H7 (cell line): Measurements from ENCODE around the gene RYR1. TPM values are rescaled to one million over a fixed set of nuclear protein-coding genes. Genes with fewer than 3 reads are reported as not detected.
A peak's percentile ranks its signal among the peaks of the same experiment; 100 is the strongest.
"Not testable (repeated sequence)": the region's sequence is repeated elsewhere in the genome, so short reads cannot be mapped to it uniquely, and the experiment has no call there.

Experiments used
- DNase-seq: peaks from one replicate; pipeline ENCODE4 v3.0.0; 2012
- H3K27me3 ChIP-seq: 2 replicates; pipeline ENCODE4 v1.6.0; 2011; ENCODE audit warnings: mild to moderate bottlenecking, low read length; ENCODE audit not compliant: control insufficient read depth, insufficient read depth
- H3K36me3 ChIP-seq: replicated peaks from 2 replicates; pipeline ENCODE4 v1.5.1; 2011; ENCODE audit warnings: low read length; ENCODE audit not compliant: control insufficient read depth, insufficient read depth
- H3K4me3 ChIP-seq: 2 replicates; pipeline ENCODE4 v1.5.1; 2011; ENCODE audit warnings: low read depth, mild to moderate bottlenecking, control low read depth, low read length, moderate library complexity; ENCODE audit not compliant: insufficient read depth
- total RNA-seq: library from RNA; depleted of rRNA; stranded (reverse); fragments of >200 nt; shearing (Covaris generic); gene quantifications from 2 replicates; pipeline ENCODE4 v1.2.3, GENCODE V29; 2014

RYR1 gene
- total RNA-seq, 1 experiment from 2014 or later = 17.9 TPM

GRCh38 chr19:38583219-38583984, 149.9 kb downstream of the RYR1 start:
- H3K4me3 ChIP-seq = no peak overlapping the region
- no peak for DNase-seq
- H3K36me3 ChIP-seq = peaks cover 3% of the 10 kb centered on the region
- no peaks in the 10 kb centered on the region for H3K27me3 ChIP-seq

- H3K4me3 ChIP-seq = no peak overlapping the region
- peak; percentile 31 for DNase-seq
These were observed 150.5 kb downstream of the RYR1 start for GRCh38 chr19:38583985-38584305.

GRCh38 chr19:38587562-38587961, 154.1 kb downstream of the RYR1 start:
- no peak overlapping the region for H3K4me3 ChIP-seq
- H3K27me3 ChIP-seq = no peaks in the 10 kb centered on the region
- no peak for DNase-seq
- peaks cover 3% of the 10 kb centered on the region for H3K36me3 ChIP-seq

More at GRCh38 chr19:38583985-38584305, 150.5 kb downstream of the RYR1 start:
- H3K36me3 ChIP-seq = peaks cover 3% of the 10 kb centered on the region
- H3K27me3 ChIP-seq = no peaks in the 10 kb centered on the region

GRCh38 chr19:38588041-38588440, 154.6 kb downstream of the RYR1 start:
- no peak for DNase-seq
- Histone ChIP-seq H3K4me3 (no peak overlapping the region), H3K27me3 (no peaks in the 10 kb centered on the region)

GRCh38 chr19:38592940-38593339, 159.4 kb downstream of the RYR1 start:
- Histone ChIP-seq H3K36me3 (peaks cover 1% of the 10 kb centered on the region), H3K27me3 (no peaks in the 10 kb centered on the region), H3K4me3 (no peak overlapping the region)
- peak; percentile 67 for DNase-seq

More at GRCh38 chr19:38588041-38588440, 154.6 kb downstream of the RYR1 start:
- H3K36me3 ChIP-seq = peaks cover 3% of the 10 kb centered on the region

GRCh38 chr19:38596057-38596981, 162.8 kb downstream of the RYR1 start:
- Histone ChIP-seq H3K36me3 (no peaks in the 10 kb centered on the region), H3K27me3 (no peaks in the 10 kb centered on the region), H3K4me3 (peak overlapping the region; percentile 73)
- DNase-seq = peak; percentile 97

GRCh38 chr19:38597075-38597474, 163.6 kb downstream of the RYR1 start:
- 0 out of 2 replicates have a peak overlapping the region, but pooled peaks have one; percentile 73 for H3K4me3 ChIP-seq
- DNase-seq = peak; percentile 56
- no peaks in the 10 kb centered on the region for H3K27me3 ChIP-seq
- no peaks in the 10 kb centered on the region for H3K36me3 ChIP-seq

GRCh38 chr19:38599722-38600121, 166.2 kb downstream of the RYR1 start:
- no peaks in the 10 kb centered on the region for H3K36me3 ChIP-seq
- H3K27me3 ChIP-seq = no peaks in the 10 kb centered on the region
- DNase-seq = peak; percentile 24
- H3K4me3 ChIP-seq = no peak overlapping the region

- not testable (repeated sequence) for DNase-seq, H3K4me3 ChIP-seq, H3K36me3 ChIP-seq, H3K27me3 ChIP-seq
These were observed 169.4 kb downstream of the RYR1 start for GRCh38 chr19:38602856-38603255.

- no peaks in the 10 kb centered on the region for H3K27me3 ChIP-seq
- peak; percentile 33 for DNase-seq
- no peak overlapping the region for H3K4me3 ChIP-seq
- H3K36me3 ChIP-seq = no peaks in the 10 kb centered on the region
These were observed 172.6 kb downstream of the RYR1 start for GRCh38 chr19:38606131-38606530.

GRCh38 chr19:38614289-38614688, 180.8 kb downstream of the RYR1 start:
- H3K36me3 ChIP-seq = no peaks in the 10 kb centered on the region
- DNase-seq = peak; percentile 25

GRCh38 chr19:38615007-38615581, 181.6 kb downstream of the RYR1 start:
- peak; percentile 34 for DNase-seq
- Histone ChIP-seq H3K27me3 (no peaks in the 10 kb centered on the region), H3K36me3 (peaks cover under 1% of the 10 kb centered on the region), H3K4me3 (no peak overlapping the region)

More at GRCh38 chr19:38614289-38614688, 180.8 kb downstream of the RYR1 start:
- Histone ChIP-seq H3K4me3 (no peak overlapping the region), H3K27me3 (no peaks in the 10 kb centered on the region)

- Histone ChIP-seq H3K4me3 (no peak overlapping the region), H3K36me3 (peaks cover 4% of the 10 kb centered on the region), H3K27me3 (no peaks in the 10 kb centered on the region)
- no peak for DNase-seq
These were observed 182.8 kb downstream of the RYR1 start for GRCh38 chr19:38616265-38616664.

GRCh38 chr19:38617283-38617763, 183.8 kb downstream of the RYR1 start:
- peaks cover 10% of the 10 kb centered on the region for H3K36me3 ChIP-seq
- no peak overlapping the region for H3K4me3 ChIP-seq
- no peak for DNase-seq
- H3K27me3 ChIP-seq = no peaks in the 10 kb centered on the region
